Astrocyte of the spinal cord (primary cell): Measurements from ENCODE around the gene RASSF7.

Experiments used
- DNase-seq: peaks from one replicate; pipeline ENCODE4 v3.0.0; 2011; ENCODE audit warnings: low read depth, low spot score
- H3K4me3 ChIP-seq: 2 replicates; pipeline ENCODE4 v1.5.1; 2011; ENCODE audit warnings: low read depth, mild to moderate bottlenecking, low read length, moderate library complexity
- in situ Hi-C: cut with HindIII; loops from 2 replicates; pipeline ENCODE4 v1.10.0; 2017; ENCODE audit warnings: low sequenced_read_pairs
- TF ChIP-seq, protein P1 (sequence below): IDR thresholded peaks from 2 replicates; pipeline ENCODE4 v1.5.1; 2012; ENCODE audit warnings: low read depth, mild to moderate bottlenecking, low read length, inconsistent platforms

RASSF7 gene

DNA sequence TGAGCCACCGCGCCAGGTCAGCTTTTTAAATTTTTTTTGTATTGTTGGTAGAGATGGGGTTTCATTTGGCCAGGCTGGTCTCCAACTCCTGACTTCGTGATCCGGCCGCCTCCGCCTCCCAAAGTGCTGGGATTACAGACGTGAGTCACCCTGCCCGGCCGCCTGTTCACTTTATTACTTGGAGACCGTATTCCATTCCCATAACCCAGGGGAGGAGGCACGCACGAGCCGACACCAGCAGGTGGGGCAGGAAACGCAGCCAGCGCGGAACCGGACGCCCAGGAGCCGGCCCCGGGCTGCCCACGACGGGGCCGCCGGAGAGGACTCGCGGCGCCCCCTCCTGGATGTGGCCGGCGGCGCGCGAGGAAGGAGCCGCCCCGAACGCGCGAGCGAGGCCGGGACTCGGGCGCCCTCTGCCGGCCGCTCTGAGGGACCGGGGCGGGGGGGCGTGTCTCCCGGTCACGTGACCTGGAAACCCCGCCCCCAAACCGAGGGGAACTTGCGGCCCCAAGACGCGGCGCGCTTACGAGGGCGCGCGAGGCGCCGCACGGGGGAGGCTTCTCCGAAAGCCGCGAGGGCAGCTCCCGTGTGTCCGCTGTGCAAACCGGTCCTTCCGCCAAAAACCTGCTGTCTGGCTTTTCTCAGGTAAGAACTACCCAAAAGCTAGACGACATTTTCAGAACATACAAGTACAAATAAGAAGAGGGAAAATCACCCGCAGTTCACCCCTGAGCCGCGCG is 42.1 kb upstream of the RASSF7 start:
- TF ChIP-seq, protein P1, sequence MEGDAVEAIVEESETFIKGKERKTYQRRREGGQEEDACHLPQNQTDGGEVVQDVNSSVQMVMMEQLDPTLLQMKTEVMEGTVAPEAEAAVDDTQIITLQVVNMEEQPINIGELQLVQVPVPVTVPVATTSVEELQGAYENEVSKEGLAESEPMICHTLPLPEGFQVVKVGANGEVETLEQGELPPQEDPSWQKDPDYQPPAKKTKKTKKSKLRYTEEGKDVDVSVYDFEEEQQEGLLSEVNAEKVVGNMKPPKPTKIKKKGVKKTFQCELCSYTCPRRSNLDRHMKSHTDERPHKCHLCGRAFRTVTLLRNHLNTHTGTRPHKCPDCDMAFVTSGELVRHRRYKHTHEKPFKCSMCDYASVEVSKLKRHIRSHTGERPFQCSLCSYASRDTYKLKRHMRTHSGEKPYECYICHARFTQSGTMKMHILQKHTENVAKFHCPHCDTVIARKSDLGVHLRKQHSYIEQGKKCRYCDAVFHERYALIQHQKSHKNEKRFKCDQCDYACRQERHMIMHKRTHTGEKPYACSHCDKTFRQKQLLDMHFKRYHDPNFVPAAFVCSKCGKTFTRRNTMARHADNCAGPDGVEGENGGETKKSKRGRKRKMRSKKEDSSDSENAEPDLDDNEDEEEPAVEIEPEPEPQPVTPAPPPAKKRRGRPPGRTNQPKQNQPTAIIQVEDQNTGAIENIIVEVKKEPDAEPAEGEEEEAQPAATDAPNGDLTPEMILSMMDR = peak; percentile 72
- in situ Hi-C loops = no loop called here
- DNase-seq = peak; percentile 93
- H3K4me3 ChIP-seq = peak overlapping the region; percentile 15

DNA sequence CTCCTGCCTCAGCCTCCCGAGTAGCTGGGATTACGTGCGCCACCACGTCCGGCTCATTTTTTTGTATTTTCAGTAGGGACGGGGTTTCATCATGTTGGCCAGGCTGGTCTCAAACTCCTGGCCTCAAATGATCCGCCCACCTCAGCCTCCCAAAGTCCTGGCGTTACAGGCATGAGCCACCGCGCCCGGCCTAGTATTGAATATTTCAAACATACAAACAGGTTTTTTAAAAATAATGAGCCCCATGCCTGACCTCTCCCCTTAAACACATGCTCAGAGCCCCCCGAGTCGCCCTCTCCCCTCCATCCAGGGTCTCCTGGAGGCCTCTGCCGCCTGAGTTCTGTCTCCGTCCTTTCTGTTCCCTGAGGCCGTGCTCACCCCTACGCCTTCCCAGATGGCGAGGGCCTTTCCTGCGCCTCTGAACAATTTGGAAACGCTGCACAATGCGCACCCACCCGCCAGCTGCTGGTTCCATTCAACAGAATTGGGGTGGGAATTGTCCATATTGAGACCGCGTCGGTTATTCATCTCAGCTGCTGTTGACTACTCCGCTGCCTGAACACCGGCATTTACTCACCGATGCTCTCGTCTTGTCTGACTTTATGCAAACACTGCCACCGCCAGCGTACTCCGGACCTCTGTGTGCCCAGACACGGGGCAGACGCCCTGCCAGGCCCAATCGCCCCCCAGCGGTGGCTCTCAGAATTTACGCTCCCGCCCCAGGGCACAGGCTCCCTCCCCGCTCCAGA is 40.2 kb upstream of the RASSF7 start:
- TF ChIP-seq, protein P1 = no peak
- H3K4me3 ChIP-seq = no peak overlapping the region
- in situ Hi-C loops = no loop called here
- DNase-seq = no peak

DNA sequence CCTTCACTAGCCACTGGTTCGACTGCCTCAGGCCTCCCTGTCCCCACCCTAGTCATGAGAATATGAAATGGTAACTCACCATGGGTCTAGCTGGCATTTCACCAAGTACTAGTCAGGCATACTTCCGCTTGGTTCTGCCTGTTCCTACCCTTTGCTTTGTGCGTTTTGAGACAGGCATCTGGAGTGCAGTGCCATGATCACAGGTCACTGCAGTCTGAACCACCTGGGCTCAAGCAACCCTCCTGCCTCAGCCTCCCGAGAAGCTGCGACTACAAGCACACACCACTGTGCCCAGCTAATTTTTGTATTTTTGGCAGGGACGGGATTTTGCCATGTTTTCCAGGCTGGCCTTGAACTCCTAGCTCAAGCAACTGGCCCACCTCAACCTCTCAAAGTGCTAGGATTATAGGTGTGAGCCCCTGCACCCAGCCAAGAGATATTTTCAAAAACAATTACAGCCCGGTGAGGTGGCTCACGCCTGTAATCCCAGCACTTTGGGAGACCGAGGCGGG is 39.5 kb upstream of the RASSF7 start:
- H3K4me3 ChIP-seq = no peak overlapping the region
- no peak for DNase-seq
- TF ChIP-seq, protein P1 = no peak
- in situ Hi-C loops = no loop called here

DNA sequence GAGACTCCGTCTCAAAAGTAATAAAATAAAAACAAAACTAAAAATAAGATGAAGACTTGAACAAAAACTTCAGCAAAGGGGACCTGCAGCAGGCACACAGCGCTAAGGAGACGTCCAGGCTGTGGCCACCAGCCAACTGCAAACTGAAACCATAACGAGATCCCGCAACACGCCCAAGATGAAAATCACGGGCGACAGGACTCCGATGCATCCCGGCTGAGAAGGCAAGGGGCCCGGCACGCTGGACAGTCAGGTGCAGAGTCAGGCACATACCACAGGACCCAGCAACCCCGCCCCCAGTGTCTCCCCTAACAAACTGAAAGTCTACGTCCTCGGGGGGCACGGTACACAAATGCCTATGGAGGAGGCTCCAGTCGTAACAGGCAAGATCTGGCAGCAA is 34.6 kb upstream of the RASSF7 start:
- in situ Hi-C loops = no loop called here
- TF ChIP-seq, protein P1 = no peak
- no peak overlapping the region for H3K4me3 ChIP-seq
- DNase-seq = no peak

DNA sequence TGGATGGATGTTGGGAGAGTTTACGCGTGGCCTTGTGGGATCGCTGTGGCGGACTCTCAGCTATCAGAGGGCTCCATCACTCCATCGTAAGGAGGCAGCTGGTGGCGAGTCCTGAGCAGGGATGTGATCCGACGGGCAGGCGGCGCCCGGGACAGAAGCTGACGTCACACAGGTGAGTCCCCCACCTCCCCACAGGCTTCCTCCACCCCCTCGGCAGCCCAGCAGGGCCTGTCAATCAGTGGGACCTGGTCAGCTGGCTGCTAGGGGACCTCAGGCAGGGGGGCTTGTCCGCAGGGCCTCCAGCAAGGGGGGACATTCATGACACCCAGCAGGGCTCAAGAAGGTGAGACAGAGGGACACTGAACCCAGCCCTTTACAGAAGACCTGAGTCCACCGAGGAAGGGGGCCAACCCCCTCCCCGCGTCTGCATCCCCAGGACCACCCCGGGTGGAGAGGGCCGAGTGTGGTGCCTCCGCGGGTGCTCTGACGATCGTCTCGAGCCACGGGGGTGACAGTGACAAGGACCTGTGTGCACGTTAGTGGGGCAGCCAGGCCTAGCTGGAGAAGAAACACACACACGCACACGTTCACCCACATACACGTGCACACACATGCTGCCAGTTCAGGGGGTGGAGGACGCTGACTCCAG is 32.5 kb upstream of the RASSF7 start:
- in situ Hi-C loops = no loop called here
- no peak overlapping the region for H3K4me3 ChIP-seq
- no peak for DNase-seq
- TF ChIP-seq, protein P1 = no peak
